Pulmonary artery endothelial cell (primary cell): ENCODE results near the gene PTPRN2. TPM values are rescaled to one million over a fixed set of nuclear protein-coding genes. Genes with fewer than 3 reads are reported as not detected.

Source experiments
- DNase-seq: peaks from one replicate; pipeline ENCODE4 v3.0.0-alpha.2; 2011; ENCODE audit warnings: low read depth, low spot score
- total RNA-seq: library from RNA; depleted of rRNA; stranded (reverse); fragments of >200 nt; gene quantifications from 2 replicates; pipeline ENCODE4 v1.2.3, GENCODE V29; 2014

Gene PTPRN2
- total RNA-seq, 1 donor from 2014 or later = 0.53 TPM

DNA sequence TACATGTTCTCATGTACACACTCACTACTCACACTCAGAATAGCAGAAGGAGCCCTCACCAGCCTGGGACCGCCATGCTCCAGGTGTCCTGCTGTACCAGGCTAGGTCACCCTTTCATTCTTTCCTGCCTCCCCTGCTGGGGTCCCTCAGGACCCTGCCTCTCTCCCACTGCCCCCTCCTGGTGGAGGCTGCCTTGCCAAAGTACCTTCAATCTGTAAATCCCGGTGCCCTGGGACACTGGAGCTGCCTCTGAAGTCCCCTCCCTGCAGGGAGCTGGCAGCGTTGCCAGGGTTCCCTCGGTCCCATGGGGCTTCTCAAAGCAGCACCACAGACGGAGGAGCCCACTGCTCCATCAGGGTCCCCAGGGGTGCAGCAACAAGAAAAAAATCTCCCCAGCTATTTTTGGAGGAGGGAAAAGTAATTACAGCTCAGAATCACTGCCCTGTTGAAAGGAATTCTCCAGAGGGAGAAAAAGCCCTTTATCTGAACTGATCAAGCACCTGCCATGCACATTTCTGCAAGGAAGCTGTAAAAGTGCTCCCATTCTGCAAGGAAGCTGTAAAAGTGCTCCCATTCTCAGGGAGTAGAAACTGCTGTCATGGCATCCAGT, 259.9 kb downstream of the PTPRN2 start:
- DNase-seq = no peak

DNA sequence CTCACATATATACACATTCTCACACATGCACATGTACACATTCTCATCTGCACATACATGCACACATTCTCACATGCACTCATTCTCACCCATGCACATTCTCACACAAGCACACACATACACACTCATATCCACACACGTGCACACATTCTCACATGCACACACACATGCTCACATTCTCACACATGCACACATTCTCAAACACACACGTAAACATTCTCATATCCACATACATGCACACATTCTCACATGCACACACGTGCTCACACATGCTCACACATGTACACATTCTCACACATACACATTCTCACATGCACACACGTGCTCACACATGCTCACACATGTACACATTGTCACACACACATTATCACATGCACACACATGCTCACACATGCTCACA, 260.6 kb downstream of the PTPRN2 start:
- DNase-seq = no peak

DNA sequence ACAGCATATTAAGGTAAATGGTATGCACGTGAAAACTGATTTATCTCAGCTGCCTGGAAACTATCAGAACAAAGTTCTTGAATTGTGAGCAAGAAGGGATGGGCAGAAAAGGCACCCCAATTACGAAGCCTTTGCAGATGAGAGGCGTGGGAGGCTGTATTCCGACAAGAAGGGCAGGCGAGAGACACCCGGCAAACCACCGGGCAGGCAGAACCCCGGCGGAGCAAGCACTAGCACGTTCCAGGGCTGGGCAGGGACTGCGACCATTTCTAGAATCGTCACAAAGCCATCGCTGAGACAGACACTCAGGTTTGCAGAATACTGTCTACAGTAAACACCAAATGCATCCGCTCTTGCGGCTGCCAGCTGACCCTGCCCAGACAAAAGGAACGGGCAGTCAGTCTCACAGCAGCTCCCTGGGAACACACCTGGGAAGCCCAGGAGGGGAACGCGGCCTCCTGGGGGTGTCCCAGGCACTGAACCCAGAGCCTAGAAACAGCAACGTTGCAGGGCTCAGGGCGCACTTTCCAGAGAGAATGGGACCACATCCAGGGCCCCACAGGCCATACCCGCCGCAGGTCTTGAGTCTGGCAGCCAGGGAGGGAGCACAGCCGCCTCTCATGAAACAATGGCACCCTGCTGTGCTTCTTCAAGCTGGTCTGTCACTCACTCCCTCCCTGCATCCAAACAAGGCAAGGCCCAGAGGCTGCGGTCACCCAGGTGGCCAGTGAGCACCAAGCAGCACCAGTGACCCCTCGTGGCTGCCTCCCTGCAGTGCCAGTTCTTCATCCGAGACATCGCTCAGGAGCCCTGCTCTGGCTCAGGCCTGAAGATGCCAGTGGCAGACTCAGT, 261.9 kb downstream of the PTPRN2 start:
- DNase-seq = no peak

DNA sequence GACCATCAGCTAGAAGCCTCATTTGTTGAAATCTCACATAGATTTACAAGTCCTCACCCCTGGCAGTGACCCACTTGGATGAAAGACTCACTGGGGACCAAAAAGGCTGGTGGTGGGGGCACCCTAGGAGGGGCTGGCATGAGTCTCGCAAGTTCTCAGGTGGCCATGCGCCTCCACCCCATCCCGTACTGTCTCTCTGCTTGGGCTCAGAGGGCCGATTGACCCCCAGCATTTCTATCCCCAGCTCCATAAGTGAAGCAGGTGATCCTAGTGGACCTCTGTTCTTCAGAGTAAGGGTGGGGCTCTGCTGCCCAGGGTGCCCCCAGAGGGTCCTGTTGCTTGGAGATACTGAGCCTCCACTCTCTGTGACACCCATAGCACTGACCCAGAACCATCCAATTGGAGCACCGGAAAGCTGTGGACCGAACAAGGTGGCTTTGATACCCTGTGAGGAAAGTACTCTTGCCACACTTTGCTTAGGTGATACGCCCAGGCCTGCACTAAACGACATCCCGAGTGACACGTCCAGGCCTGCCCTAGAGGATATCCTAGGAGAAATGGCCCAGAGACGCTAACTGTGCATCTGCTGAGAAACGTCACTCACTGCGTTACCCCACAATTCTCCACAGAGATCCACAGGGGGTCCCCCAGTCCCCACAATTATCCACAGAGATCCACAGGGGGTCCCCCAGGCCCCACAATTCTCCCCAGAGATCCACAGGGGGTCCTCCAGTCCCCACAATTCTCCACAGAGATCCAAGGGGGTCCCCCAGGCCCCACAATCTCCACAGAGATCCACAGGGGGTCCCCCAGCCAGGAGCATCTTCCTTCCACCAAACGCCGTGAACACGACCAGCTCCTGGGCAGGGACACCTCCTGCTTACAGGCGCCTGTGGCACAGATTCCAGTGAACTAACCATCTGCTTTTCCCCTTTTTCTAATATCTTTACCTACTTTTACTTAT, 262.9 kb downstream of the PTPRN2 start:
- no peak for DNase-seq

DNA sequence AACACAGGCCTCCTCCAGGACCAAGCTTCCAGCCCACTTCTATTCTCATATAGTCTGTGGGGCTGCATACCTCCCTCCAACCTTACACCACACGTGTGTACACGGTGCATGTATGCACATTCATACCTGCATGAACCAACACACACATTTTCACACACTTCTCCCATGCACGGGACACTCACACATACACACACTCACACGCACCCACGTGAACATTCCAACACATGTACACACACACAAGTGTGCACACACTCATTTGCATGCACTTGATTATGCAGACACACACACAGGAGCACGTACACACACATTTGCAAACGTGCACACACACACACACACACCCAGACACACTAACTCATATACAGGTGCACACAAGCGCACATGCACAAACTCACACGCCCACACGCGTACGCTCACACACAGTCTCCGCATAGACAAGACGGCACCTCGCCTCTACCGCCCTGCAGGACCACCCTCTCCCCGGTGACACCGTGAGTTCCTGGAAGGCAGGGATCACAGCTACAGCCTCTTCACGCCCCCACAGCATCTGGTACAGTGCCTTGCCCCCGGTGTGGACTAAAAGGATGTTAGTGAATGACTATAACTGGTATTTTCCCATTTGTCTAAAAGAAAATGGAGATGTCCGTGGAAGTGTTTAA, 263.8 kb downstream of the PTPRN2 start:
- no peak for DNase-seq

DNA sequence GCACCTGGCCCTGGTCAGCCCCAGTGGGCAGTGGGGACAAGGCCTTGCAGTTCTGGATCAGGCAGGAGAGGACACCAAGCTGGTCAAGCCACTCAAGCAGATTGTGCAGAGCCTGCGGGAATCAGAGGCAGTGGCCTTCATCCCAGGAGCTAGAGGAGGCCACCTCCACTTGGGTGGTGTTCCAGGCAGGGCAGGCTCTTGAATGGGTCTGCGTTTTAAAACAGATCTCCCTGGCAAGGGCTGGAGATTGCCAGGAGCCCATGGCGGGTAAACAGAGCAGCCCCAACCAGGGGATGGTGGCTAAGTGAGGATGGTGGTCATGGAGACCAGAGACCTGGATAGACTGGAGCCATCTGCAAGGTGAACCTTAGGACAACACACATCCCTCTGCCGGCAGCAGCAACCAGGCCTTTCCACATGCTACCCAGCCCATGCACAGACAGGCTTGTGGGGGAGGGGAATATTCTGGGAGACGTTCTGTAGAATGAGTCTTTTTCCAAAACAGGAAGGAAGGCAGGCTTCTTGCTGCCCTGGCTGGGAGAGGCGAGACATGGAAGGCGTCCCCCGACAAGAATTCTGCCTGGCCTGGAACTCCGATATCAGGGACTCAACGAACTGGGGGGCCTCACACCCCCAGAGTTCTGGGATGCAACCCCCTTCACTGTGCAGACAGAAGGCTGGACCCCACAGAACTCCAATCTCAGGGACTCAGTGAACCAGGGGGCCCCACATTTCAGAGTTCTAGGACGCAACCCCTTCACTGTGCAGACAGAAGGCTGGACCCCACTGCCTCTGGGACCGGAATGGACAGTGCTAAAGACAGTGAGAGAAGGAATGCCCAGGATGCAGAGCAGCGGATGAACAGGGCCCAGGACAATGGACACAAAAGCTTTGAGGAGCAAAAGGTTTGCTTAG, 264.8 kb downstream of the PTPRN2 start:
- DNase-seq = no peak

DNA sequence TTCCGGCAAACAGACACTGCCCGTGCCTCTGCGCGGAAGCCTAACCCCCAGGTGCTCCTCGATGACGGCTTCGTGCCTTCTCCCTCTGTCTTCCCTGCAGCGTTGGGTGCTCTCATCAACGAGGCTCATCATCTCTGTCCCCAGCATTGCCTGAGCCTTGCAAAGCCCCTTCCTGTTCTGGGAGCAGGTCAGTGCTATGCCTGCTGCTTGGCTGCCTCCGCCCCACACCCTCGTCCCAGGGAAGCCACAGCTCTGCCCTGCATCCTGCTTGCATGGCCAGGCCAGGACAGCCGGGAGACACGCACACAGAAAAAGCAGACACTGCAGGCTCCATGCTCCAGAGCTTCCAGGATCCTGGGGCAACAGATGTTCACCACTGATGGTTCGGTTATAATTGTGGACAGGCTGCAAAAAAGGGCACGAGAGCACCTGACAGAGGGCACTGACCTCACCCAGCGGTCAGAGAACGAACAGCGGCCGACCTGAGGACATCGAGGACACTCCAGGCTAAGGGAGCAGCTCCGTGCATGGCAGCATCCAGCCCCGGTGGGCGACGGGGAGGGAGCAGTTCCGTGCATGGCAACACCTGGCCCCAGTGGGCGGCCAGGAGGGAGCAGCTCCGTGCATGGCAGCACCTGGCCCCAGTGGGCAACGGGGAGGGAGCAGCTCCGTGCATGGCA, 265.5 kb downstream of the PTPRN2 start:
- no peak for DNase-seq

DNA sequence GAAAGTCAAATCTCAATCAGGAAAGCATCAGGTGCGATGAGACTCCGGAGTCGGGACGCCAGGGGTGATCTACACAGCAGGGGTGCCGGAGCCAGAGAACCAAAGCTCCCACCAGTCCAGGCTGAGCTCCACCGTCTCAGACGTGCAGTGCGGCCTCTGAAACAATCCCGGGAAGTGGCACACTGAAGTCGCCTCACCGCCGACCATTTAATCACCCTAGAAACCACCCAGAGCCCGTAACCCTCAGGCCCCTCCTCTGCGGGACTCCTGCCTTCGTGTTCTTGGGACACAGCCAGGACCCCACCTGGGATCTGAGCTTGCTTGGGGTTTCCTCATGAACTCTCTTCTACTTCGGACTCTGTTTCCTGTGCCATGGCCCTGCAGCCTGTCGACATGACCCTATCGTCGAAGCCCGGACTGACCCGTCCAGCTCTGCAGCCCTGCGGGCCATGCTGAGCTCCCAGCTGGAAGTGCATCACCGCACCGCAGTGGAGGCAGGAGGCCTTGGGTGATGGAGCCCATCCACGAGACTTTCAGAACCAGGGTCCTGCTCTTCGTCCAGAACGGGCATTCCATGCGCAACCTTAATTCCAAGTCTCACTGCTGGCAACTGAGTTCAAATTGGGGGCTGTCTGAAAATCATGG, 266.4 kb downstream of the PTPRN2 start:
- DNase-seq = no peak

DNA sequence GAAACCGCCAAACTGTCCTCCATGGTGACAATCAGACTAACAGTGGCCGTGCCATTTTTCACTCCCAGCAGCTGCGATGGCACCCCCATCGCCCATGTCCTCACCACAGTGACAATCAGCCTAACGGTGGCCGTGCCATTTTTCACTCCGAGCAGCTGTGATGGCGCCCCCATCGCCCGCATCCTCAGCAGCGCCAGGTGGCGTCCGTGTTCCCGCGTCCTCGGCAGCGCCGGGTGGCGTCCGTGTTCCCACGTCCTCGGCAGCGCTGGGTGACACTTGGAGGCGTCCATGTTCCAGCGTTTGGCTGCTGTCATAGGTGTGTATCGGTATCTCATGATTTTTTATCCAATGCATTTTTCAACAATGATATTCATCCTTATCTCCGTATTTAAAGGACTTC, 267.3 kb downstream of the PTPRN2 start:
- DNase-seq = no peak

DNA sequence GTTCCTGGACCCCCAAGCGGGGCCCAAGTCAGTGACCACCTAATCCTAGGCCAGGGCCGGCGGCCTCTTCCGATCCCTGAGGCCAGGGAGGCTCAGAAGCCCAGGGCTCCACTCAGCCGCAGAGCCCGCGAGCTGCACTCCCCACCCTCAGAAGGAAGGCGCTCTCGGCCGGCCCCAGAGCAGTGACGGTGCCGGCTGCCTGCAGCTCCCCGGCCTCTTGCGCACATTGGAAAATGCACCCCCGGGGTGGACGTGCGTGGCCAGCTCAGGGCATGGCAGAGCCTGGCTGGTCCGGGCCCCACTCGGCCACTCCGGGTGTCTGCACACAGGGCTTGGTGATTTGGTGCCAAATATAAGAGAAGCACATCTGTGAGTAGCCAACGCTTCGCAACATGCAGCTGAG, 269.1 kb downstream of the PTPRN2 start:
- DNase-seq = no peak

DNA sequence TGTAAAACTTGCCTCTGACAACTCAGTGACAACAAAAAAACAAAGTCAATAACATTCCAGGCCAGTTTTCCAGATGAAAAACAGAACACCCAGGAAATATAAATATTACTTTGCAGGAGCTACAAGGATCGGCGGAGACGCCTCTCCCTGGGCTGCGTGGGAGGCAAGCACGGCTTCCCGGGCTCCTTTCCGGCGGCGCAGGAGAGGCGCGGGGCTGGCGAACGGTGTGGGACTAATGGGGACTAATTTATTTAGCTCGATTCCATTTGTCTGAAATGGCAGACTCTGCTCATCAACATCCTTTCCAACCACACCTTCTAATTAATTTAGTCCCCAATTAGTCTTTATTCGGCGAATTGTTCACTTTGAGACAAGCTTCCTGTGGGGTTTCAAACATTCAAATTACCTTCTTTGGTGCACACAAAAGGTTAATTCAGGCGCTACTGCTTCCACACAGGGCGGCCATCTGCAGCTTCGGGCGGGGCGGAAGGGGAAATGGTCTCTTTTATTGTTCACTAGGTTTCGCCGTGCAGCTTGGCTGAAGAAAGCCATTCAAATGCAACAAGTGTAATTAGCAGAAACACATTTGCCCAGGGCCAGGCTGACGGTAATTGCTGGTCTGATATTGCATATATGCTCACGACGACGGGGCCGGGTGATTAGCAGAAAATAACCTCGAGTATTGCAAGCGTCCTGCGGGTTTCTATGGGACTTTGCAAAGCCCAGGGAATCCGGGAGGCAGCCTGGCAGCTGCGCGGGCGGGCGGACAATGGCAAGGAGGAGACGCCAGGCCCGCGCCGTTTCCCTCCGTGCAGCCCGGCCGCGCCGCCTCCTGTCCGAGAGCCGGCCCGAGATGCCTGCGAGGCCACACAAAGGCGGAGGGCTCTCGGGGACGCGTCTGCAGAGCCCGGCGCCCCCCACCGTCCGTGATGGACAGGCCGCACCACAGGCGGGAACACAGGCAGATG, 270.1 kb downstream of the PTPRN2 start:
- no peak for DNase-seq

DNA sequence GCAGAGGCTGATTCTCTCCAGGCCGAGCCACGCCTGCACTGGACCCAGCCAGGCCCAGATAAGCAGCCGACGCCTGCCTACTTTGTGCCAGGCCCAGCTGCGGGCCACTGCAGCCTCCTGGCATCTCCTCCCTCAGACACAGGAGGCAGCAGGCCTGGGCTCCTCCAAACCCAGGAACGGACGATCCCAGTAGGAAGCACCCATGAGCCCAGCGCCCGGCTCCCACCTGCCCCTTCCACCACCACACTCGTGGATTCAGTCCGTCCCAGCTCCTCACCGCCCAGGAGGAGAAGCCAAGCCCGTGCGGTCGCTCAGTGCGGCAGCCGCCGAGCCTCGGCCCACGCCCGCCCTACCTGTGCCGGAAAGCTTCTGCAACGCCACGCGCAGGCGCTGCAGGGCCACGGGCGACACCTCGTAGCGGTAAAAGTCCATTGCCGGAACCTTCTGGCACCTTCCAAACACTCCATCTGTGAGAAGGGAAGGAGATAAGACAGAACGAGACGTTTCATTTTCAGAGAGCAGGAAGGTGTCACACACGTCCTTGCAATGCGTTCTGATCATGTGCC, 271.1 kb downstream of the PTPRN2 start:
- no peak for DNase-seq

DNA sequence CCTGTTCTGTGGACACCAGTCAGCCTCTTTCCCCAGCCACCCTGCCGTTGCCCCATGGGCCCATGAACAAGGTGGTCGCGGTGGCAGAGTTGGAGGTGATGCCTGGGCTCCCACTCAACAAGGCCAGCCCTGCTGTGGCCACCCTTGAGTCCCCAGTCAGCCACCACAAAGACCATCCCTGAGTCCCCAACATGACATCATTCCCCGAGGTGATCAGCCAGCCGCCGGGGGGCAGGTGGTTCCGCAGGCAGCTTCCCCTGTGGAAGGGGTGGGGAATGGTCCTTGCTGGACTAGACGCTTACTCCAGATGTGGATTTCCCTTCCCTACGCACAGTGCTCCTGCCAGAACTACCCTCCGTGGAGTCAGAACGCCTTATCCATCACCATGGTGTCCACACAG, 271.7 kb downstream of the PTPRN2 start:
- no peak for DNase-seq

DNA sequence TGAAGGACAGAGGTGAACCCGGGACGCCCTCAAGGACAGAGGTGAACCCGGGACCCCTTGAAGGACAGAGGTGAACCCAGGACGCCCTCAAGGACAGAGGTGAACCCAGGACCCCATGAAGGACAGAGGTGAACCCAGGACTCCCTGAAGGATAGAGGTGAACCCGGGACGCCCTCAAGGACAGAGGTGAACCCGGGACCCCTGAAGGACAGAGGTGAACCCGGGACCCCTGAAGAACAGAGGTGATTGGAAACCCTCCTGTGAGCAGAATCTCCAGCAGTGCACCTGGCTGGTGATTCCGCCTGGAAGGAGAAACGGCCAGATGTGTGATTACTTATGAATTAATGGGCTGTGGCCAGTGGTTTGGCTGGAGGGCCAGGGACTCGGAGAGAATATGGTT, 272.3 kb downstream of the PTPRN2 start:
- no peak for DNase-seq

DNA sequence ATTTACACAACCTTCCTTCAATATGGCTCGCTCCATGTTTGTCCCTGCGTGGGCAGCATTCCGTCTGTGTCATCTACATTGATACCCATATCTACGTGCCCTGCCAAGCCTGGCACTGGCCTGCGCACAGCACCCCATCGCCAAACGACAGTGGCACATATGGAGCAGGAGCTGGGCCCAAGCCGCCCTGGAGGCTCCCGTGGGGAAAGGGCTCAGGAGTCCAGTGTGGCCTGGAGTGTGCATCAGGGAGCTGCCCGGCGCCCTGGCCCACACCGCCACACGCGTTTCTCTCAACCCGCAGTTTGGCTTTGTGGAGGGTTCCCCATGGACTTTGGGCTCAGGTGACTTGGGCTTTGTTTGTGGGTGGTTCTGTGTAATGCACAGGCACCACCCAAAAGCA, 273.2 kb downstream of the PTPRN2 start:
- no peak for DNase-seq

DNA sequence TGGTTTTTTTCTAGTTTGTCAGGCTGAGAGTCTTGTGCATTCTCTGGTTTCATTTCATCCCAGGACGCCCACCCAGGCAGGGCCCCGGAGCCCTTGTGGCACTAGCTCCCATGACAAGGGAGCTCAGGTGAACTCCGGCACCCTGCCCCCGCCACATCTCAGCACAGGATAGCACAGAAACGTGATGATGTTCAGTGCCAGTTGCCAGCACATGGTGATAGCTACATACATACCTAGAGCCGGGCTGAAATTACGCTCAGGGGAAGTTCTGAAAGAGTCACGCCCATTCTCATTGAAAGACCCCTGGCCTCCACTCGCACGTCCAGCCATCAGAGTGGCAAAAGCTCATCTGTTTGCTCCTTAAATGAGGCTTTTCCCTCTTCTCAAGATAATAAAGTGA, 273.7 kb downstream of the PTPRN2 start:
- DNase-seq = no peak

DNA sequence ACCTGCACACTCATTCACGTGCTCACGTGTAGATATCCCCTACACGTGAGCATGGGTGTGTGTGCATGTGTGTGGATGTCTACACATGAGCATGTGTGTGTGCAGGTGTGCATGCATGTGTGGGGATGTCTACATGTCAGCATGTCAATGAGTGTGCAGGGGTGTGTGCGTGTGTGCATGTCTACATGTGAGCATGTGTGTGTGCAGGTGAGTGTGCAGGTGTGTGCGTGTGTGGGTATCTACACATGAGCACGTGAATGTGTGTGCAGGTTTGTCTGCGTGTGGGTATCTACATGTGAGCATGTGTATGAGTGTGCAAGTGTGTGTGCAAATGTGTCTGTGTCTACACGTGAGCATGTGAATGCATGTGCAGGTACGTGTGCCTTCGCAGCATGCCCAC, 274.8 kb downstream of the PTPRN2 start:
- no peak for DNase-seq

DNA sequence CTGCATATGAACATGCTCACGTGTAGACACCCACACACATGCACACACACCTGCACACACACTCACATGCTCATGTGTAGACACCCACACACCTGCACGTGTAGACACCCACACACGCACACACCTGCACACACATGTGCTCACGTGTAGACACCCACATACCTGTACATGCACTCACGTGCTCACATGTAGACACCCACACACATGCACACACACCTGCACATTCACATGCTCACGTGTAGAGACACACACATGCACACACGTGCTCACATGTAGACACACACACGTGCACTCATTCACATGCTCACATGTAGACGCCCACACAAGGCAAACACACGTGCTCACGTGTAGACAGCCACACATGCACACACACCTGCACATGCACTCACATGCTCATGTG, 275.8 kb downstream of the PTPRN2 start:
- DNase-seq = no peak
